GM18520 (cell line): ENCODE data around the gene SMARCAL1.
A peak's percentile ranks its signal among the peaks of the same experiment; 100 is the strongest.
"Not testable (repeated sequence)": the region's sequence is repeated elsewhere in the genome, so short reads cannot be mapped to it uniquely, and the experiment has no call there.

Source experiments
- ATAC-seq: cut with Tn5 transposase; IDR thresholded peaks from one replicate; pipeline ENCODE4 v1.9.1; 2021; ENCODE audit not compliant: unreplicated experiment

The SMARCAL1 gene

GRCh38 chr2:216499641-216500218 is 87.4 kb downstream of the SMARCAL1 start:
- no peak for ATAC-seq

GRCh38 chr2:216500572-216500971 is 88.3 kb downstream of the SMARCAL1 start:
- ATAC-seq = no peak

GRCh38 chr2:216501854-216502253 is 89.6 kb downstream of the SMARCAL1 start:
- no peak for ATAC-seq

GRCh38 chr2:216502381-216503158 is 90.3 kb downstream of the SMARCAL1 start:
- no peak for ATAC-seq

GRCh38 chr2:216503159-216503629 is 90.9 kb downstream of the SMARCAL1 start:
- ATAC-seq = no peak

- ATAC-seq = no peak
Measured at GRCh38 chr2:216503697-216504375, 91.6 kb downstream of the SMARCAL1 start.

GRCh38 chr2:216504376-216504762 is 92.1 kb downstream of the SMARCAL1 start:
- ATAC-seq = no peak

- no peak for ATAC-seq
Measured at GRCh38 chr2:216505133-216506106, 93.1 kb downstream of the SMARCAL1 start.

GRCh38 chr2:216507220-216508160 is 95.2 kb downstream of the SMARCAL1 start:
- ATAC-seq = no peak

- no peak for ATAC-seq
Measured at GRCh38 chr2:216508229-216508628, 95.9 kb downstream of the SMARCAL1 start.

- ATAC-seq = no peak
Measured at GRCh38 chr2:216516730-216517350, 104.6 kb downstream of the SMARCAL1 start.

- no peak for ATAC-seq
Measured at GRCh38 chr2:216517447-216518225, 105.4 kb downstream of the SMARCAL1 start.

GRCh38 chr2:216518566-216519119 is 106.4 kb downstream of the SMARCAL1 start:
- ATAC-seq = not testable (repeated sequence)

- ATAC-seq = peak; percentile 48
Measured at GRCh38 chr2:216519154-216519762, 107.0 kb downstream of the SMARCAL1 start.

- no peak for ATAC-seq
Measured at GRCh38 chr2:216520112-216520511, 107.8 kb downstream of the SMARCAL1 start.

- no peak for ATAC-seq
Measured at GRCh38 chr2:216522892-216523502, 110.7 kb downstream of the SMARCAL1 start.

GRCh38 chr2:216525972-216526371 is 113.7 kb downstream of the SMARCAL1 start:
- ATAC-seq = no peak
